ENCODE results near the gene MAZ.

- TF ChIP-seq CTCF (IDR thresholded peaks at IDR 0.05) (no peak), POLR2AphosphoS5 (IDR thresholded peaks at IDR 0.05) (no peak), POLR2A (IDR thresholded peaks at IDR 0.05) (no peak)
These were observed 43.0 kb upstream of the MAZ start for GRCh38 chr16:29763326-29763725.
